Mesodermal cell (in vitro differentiated cells): ENCODE results near the gene MORN1.

ENCODE experiments used
- H3K27ac ChIP-seq: 2 replicates; pipeline ENCODE4 v1.7.0; 2013; ENCODE audit warnings: mild to moderate bottlenecking, low read depth, low read length, moderate library complexity; ENCODE audit not compliant: severe bottlenecking
- H3K36me3 ChIP-seq: 2 replicates; pipeline ENCODE4 v1.7.1; 2013; ENCODE audit warnings: mild to moderate bottlenecking, low read length, moderate library complexity; ENCODE audit not compliant: control insufficient read depth, insufficient read depth
- H3K4me1 ChIP-seq: one replicate; pipeline ENCODE4 v1.7.1; 2013; ENCODE audit warnings: mild to moderate bottlenecking, low read length; ENCODE audit not compliant: insufficient read depth, control insufficient read depth, poor library complexity, severe bottlenecking
- H3K4me3 ChIP-seq: 2 replicates; pipeline ENCODE4 v1.7.0; 2013; ENCODE audit warnings: low read length, control low read depth, mild to moderate bottlenecking; ENCODE audit not compliant: insufficient read depth, poor library complexity, severe bottlenecking; ENCODE audit errors: extremely low read depth
- H3K9me3 ChIP-seq: 2 replicates; pipeline ENCODE4 v1.7.1; 2013; ENCODE audit warnings: mild to moderate bottlenecking, low read length, moderate library complexity; ENCODE audit not compliant: control insufficient read depth
- WGBS, 2 experiments: methylation state at CpG; one replicate each; pipeline ENCODE4 v1.1.5; 2013; ENCODE audit warnings: missing lambda C conversion rate in 2 of 2; ENCODE audit not compliant: insufficient coverage in 2 of 2; 5-methylcytosine and 5-hydroxymethylcytosine counted together

MORN1 gene

DNA sequence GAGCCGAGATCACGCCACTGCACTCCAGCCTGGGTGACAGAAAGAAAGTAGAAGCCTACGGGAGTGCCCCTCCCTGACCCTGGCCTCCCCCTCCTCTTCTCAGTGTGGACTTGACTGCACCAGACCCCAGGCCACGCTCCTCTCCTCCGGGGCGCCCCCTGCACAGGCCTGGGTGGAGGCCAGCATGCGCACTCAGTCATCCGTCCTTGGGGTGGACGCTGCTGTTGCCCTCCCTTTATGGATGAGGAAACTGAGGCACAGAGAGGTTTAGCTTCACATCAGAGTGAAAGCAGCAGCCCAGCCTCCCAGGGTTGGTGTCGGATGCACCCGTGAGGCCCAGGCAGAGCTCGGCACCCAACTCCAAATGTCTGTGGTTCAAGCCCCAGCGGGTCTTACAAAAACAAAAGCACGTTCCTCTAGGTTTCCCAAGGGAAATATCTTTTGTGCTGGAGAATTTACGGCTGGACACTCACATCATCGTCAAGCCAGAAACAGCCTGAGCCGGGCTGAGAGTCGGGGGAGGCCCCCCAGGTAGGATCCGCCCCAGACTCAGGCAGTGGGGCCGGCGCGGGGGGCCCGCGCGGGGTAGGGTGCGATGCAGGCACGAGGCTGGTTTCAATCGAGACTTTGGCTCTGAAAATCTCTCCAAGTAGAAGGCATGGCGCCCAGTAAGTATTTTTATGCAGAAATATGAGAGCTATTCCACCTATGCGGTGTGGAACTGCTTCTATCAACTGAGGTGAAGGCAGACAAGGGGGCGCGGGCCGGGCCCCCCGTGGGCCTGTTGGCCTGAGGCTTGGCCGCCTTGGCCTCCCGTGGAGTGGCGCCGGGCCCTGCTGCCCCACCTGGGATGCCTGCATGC lies 36.6 kb downstream of the MORN1 start:
- Histone ChIP-seq H3K4me1 (peaks cover 3% of the 10 kb centered on the region), H3K36me3 (no peaks in the 10 kb centered on the region), H3K4me3 (no peak overlapping the region), H3K27ac (no peak overlapping the region), H3K9me3 (no peaks in the 10 kb centered on the region)
- WGBS, 2 experiments: 94 to 95% methylated on average over 32 of the region's 38 CpGs

DNA sequence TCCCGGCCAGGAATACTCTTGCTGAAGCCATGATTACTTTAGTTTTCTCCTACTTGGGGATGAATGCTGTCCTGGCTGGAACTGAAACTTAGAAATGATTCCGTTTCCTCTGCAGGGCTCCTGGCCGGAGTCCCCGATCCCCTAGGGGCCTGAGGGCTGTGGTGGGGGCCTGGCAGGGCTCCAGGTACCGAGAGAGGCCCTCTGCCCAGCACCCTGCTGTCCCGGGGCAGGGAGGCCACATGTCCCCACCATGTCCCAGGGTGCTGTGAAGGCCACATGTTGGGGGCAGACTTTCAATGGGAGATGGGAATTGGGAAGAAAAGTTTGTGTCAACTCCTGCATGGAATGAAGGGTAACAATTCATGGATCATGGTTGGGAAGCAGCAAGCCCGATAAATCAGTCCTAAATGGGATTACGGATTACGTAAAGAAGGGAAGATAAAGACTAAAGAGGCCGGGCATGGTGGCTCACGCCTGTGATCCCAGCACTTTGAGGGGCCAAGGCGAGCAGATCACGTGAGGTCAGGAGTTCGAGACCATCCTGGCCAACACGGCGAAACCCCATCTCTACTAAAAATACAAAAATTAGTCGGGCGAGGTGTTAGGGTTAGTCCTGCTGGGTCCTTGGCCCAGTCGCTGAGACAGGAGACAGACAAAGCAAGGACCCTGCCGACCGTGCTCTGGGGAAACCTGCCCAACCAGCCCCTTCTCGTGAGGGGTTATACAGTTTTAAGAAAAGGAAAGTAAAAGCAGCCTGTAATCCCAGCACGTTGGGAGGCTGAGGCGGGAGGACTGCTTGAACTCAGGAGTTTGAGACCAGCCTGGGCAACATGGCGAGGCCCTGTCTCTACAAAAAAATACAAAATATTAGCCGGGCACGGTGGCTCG lies 37.6 kb downstream of the MORN1 start:
- Histone ChIP-seq H3K4me1 (peaks cover 3% of the 10 kb centered on the region), H3K9me3 (no peaks in the 10 kb centered on the region), H3K4me3 (no peak overlapping the region), H3K27ac (no peak overlapping the region), H3K36me3 (no peaks in the 10 kb centered on the region)
- WGBS, 2 experiments: 88 to 91% methylated on average over 24 to 28 of the region's 28 CpGs

DNA sequence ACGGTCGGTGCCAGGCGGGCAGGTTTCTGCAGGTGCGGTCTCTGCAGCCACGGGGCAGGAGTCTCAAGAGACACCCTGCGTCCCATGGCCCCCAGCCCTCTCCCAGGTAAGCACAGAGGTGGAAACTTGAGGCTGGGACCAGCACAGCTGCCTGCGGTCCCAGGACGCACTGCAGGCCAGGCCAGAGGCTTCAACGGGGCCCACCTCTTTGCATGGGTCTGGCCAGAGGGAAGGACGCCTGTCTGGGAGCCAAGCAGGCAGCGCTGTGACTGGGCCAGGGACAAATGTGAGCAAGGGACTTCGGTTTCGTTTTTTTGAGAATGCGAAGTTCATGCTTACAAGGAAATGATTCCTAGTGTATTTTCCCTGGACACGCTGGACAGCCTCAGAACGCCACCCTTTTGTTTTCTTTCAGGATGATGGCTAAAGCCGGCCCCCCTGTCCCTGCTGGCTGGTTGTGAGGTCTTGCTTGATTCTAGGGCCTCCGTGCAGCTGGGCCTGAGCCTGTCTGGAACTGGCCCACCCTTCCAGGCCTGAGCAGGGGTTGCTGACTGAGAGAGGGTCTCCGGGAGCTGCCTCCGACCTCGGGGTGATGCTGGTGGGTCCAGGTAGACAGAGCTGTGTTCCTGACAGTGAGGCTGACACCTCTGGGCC lies 38.3 kb downstream of the MORN1 start:
- 93 to 95% methylated on average over 15 to 21 of the region's 21 CpGs for WGBS, 2 experiments
- Histone ChIP-seq H3K9me3 (no peaks in the 10 kb centered on the region), H3K36me3 (no peaks in the 10 kb centered on the region), H3K4me3 (no peak overlapping the region), H3K27ac (no peak overlapping the region), H3K4me1 (peaks cover 3% of the 10 kb centered on the region)

DNA sequence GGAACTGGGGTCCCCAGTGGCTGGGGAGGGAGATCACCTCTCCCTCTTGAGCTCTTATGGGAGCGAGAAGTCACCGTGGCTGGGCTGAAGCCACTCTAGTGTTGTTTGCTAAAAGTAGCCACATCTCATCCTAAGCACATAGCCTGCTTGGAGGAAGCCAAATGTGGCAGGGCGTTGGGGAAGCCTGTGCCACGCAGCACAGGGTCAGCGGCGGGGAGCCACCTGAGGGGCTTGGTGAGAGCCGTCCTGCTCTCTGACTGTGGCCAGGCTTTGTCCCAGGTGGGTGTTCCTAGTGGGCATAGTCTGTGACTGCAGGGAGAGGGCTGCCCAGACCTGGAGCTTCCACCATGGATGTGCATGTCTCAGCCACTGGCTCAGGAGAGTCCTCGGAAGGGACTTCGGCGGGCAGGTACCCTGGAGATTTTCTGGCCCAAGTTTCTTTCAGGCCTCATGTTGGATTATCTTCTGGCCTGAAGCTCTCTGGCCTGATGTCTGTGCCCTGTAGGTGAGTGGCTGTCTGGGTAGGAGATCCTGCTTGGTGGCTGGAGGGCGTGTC lies 38.9 kb downstream of the MORN1 start:
- Histone ChIP-seq H3K9me3 (no peaks in the 10 kb centered on the region), H3K27ac (no peak overlapping the region), H3K4me3 (no peak overlapping the region), H3K4me1 (peaks cover 3% of the 10 kb centered on the region), H3K36me3 (no peaks in the 10 kb centered on the region)
- 92 to 96% methylated on average over 10 of the region's 11 CpGs for WGBS, 2 experiments

DNA sequence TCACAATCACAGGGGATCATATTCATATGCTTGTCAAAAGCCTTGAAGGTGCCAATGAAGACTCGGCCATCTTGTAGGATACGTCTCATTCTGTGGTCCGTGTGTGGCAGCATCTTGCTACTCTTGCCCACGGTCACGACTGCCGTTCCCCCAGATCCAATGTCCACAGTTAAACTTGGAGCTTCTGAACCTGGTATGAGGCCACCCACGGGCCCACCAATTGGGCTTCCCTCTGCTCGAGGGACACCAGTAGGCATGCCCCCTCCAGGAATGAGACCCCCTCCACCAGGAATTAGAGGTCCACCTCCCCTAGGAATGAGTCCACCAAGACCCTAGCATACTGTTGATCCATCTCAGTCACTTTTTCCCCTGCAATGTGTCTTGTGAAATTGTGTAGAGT lies 39.6 kb downstream of the MORN1 start:
- H3K36me3 ChIP-seq: no peaks in the 10 kb centered on the region
- no peak overlapping the region for H3K4me3 ChIP-seq
- no peaks in the 10 kb centered on the region for H3K9me3 ChIP-seq
- WGBS, 2 experiments: 94 to 96% methylated on average over 7 to 8 of the region's 8 CpGs
- no peak overlapping the region for H3K27ac ChIP-seq
- H3K4me1 ChIP-seq: peaks cover 3% of the 10 kb centered on the region

DNA sequence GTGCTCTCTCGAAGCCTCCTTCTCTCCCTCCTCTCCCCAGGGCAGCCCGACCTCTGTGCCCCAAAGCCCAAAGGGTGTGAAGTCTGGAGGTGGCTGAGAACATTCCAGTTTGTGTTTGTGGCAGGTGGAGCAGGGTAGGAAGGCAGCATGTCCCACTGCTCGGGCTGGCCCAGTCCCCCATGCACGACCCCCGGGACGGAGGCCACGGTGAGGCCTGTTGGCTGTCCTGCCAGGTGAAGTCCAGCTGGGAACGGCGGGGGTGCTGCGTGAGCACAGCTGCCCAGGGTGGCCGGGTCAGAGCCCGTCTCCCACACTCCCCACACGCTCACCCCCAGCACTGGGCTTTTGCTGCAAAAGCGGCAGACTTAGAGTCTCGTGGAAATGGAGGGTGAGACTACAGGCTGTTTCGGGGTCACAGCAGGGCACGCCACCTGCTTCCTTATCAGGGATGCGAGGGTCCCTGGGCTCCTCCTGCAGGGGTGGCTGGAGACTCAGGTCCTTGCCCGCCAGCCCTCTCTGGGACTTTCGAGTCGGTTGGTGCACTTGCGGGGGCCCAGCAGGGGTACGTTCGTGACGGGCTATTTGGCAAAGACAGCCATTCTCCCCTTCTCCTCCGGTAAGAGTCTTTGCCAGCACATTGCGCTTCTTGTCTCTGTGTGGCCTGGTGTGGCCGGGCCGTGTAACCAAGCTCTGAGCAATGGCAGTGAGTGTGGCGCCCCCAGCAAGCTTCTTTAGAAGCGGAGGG lies 40.3 kb downstream of the MORN1 start:
- H3K4me1 ChIP-seq: peaks cover 3% of the 10 kb centered on the region
- H3K9me3 ChIP-seq: no peaks in the 10 kb centered on the region
- WGBS, 2 experiments: 90 to 91% methylated on average over 22 to 29 of the region's 31 CpGs
- H3K4me3 ChIP-seq: no peak overlapping the region
- no peak overlapping the region for H3K27ac ChIP-seq
- H3K36me3 ChIP-seq: no peaks in the 10 kb centered on the region

DNA sequence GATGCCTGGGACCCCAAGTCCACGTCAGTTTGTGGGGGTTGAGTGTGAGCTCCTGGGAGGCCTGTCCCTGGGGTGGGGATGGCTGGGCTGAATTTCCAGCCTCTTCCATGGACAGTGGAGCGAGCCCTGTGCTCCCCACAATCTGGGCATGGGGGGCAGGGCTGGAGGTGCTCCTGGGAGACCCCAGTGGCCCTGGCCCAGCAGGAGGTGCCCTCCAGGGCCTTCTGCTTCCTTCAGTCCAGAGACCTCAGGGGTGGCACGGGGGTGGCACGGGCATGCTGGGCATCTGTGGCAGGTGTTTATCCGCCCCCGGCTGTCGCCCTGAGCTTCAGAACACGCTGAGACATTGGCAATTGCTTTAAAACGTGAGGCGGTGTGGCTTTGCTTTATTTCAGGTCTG lies 40.9 kb downstream of the MORN1 start:
- 88 to 96% methylated on average over 10 of the region's 10 CpGs for WGBS, 2 experiments
- no peak overlapping the region for H3K27ac ChIP-seq
- H3K36me3 ChIP-seq: no peaks in the 10 kb centered on the region
- no peak overlapping the region for H3K4me3 ChIP-seq
- H3K9me3 ChIP-seq: no peaks in the 10 kb centered on the region
- H3K4me1 ChIP-seq: peaks cover 3% of the 10 kb centered on the region

DNA sequence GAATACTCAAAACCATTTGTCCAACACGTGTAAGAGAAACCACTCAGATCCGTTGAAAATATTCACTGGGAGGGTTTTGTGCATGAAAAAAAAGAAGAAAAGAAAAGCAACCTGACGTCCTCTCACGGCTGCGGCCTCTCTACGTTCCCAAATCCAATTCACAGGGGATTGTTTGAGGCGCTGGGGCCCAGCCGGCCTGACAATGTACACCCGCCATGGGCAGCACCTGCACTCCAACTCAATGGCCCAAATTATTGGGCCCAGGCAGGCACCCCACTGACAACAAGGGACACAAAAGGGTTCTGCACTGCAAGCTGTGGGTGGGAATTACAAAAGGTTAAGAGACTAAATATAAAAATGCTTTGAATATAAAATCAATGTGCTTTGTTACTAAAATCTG lies 41.5 kb downstream of the MORN1 start:
- H3K9me3 ChIP-seq: no peaks in the 10 kb centered on the region
- no peak overlapping the region for H3K27ac ChIP-seq
- peaks cover 1% of the 10 kb centered on the region for H3K4me1 ChIP-seq
- no peak overlapping the region for H3K4me3 ChIP-seq
- H3K36me3 ChIP-seq: no peaks in the 10 kb centered on the region
- WGBS, 2 experiments: 85 to 95% methylated on average over 7 of the region's 9 CpGs

DNA sequence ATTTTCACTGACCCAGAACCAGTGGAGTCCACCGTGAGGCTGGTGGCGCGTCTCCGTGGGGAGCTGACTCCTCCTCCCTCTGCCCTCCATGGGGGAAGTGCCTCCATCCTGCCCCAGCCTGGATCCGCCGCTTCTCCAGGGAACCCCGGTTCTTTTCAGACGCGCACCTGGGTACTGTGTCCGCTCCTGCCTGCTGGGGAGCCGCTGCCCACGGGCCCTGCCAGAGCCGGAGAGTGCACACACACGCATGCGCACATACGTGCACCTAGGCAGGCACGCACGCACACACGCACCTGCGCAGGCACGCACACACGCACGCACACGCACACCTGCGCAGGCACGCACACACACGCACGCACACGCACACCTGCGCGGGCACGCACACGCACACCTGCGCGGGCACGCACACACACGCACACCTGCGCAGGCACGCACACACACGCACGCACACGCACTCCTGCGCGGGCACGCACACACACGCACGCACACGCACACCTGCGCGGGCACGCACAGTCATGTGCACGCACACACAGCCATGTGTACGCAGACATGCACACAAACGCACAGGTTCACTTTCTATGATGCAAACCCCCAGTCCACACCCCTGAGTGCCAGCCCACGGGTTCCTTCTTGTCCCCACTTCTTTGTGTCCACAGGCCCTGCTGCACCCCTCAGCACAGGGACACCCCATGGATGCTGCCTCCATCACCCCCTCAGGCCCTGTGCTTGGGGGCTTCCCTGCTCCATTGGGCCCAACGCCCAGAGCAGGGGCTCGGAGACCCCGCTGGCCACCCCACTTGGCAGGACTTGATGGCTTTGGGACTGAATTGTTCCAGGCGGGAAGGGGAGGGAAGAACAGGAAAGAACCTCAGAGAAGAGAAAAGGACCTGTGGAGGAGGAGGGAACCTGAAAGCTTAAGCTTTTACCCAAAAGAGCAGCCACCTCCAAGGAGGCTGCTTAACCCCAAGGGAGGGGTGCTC lies 42.7 kb downstream of the MORN1 start:
- no peak overlapping the region for H3K27ac ChIP-seq
- 95 to 96% methylated on average over 56 to 59 of the region's 59 CpGs for WGBS, 2 experiments
- H3K9me3 ChIP-seq: no peaks in the 10 kb centered on the region
- H3K36me3 ChIP-seq: no peaks in the 10 kb centered on the region
- no peaks in the 10 kb centered on the region for H3K4me1 ChIP-seq
- no peak overlapping the region for H3K4me3 ChIP-seq
